Choroid plexus epithelial cell (primary cell): ENCODE data around the gene SH3RF1.
"Not testable (repeated sequence)": the region's sequence is repeated elsewhere in the genome, so short reads cannot be mapped to it uniquely, and the experiment has no call there.

Source experiments
- DNase-seq: peaks from one replicate; pipeline ENCODE4 v3.0.0-alpha.2; 2010; ENCODE audit warnings: low read depth
- H3K4me3 ChIP-seq: 2 replicates; pipeline ENCODE4 v1.5.1; 2011; ENCODE audit warnings: low read depth, mild to moderate bottlenecking, control low read depth, low read length, moderate library complexity
- CTCF ChIP-seq: conservative IDR thresholded peaks from 2 replicates; pipeline ENCODE4 v1.5.1; 2011; ENCODE audit warnings: low read depth, mild to moderate bottlenecking, control low read depth, inconsistent platforms, low read length, moderate library complexity

The SH3RF1 gene

GRCh38 chr4:169309326-169309967 is 38.7 kb upstream of the SH3RF1 start:
- DNase-seq = no peak
- TF ChIP-seq CTCF = no peak
- H3K4me3 ChIP-seq = no peak overlapping the region

GRCh38 chr4:169307576-169307975 is 36.8 kb upstream of the SH3RF1 start:
- no peak overlapping the region for H3K4me3 ChIP-seq
- no peak for TF ChIP-seq CTCF
- DNase-seq = no peak

- DNase-seq = peak; percentile 30
- TF ChIP-seq CTCF = no peak
- H3K4me3 ChIP-seq = no peak overlapping the region
Observed at GRCh38 chr4:169305651-169306050, 34.9 kb upstream of the SH3RF1 start.

GRCh38 chr4:169305173-169305572 is 34.4 kb upstream of the SH3RF1 start:
- H3K4me3 ChIP-seq = no peak overlapping the region
- no peak for DNase-seq
- TF ChIP-seq CTCF = no peak

GRCh38 chr4:169295822-169296221 is 25.1 kb upstream of the SH3RF1 start:
- no peak for DNase-seq
- H3K4me3 ChIP-seq = no peak overlapping the region
- TF ChIP-seq CTCF = no peak

GRCh38 chr4:169293343-169294176 is 22.8 kb upstream of the SH3RF1 start:
- H3K4me3 ChIP-seq = no peak overlapping the region
- no peak for DNase-seq

GRCh38 chr4:169287983-169288382 is 17.2 kb upstream of the SH3RF1 start:
- not testable (repeated sequence) for DNase-seq, H3K4me3 ChIP-seq

More at GRCh38 chr4:169293343-169294176, 22.8 kb upstream of the SH3RF1 start:
- no peak for TF ChIP-seq CTCF
